Measurements from ENCODE around the gene CLEC10A. TPM values are rescaled to one million over a fixed set of nuclear protein-coding genes. Genes with fewer than 3 reads are reported as not detected.

The CLEC10A gene
- total RNA-seq, 4 donors from 2014 or later = 1.5 to 3.5 TPM; not detected in 2

DNA sequence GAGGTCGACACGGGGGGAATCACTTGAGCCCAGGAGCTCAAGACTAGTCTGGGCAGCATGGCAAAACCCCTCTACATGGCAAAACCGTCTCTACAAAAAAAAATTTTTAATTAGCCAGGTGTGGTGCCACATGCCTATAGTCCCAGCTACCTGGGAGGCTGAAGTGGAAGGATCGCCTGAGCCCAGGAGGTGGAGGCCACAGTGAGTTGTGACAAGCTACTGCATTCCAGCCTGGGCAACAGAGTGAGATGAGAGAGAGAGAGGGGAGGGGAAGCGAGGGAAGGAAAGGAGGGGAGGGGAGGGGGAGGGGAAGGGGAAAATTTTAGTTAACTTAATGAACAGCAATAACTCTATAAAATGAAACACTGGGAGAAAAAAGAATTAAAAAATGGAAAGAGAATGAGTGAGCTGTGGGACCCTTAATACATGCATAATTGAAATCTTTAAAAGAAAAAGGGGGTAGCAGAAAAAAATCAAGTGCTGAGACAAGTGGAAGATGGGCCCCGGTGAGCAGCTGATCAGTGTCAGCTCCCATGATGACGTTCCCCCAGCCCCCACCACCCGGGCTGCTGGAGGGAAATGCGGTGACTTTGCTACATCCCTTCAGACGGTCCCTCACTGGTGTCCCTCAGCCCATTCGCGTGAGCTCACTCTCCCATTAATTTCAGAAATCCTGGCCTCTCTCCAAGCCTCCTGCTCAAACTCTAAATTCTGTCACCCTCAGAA is 31.9 kb upstream of the CLEC10A start:
- intact Hi-C loops (cut with DNase I; ENCODE audit: low total_unique reads) = no loop called here
- no peak for DNase-seq
- Histone ChIP-seq H3K36me3 (no peaks in the 10 kb centered on the region), H3K27ac (no peak overlapping the region), H3K27me3 (no peaks in the 10 kb centered on the region), H3K4me3 (no peak overlapping the region), H3K9me3 (no peaks in the 10 kb centered on the region), H3K4me1 (no peaks in the 10 kb centered on the region)
- TF ChIP-seq, protein P1, sequence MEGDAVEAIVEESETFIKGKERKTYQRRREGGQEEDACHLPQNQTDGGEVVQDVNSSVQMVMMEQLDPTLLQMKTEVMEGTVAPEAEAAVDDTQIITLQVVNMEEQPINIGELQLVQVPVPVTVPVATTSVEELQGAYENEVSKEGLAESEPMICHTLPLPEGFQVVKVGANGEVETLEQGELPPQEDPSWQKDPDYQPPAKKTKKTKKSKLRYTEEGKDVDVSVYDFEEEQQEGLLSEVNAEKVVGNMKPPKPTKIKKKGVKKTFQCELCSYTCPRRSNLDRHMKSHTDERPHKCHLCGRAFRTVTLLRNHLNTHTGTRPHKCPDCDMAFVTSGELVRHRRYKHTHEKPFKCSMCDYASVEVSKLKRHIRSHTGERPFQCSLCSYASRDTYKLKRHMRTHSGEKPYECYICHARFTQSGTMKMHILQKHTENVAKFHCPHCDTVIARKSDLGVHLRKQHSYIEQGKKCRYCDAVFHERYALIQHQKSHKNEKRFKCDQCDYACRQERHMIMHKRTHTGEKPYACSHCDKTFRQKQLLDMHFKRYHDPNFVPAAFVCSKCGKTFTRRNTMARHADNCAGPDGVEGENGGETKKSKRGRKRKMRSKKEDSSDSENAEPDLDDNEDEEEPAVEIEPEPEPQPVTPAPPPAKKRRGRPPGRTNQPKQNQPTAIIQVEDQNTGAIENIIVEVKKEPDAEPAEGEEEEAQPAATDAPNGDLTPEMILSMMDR (IDR thresholded peaks at IDR 0.05) = no peak
- no peak for TF ChIP-seq POLR2A (IDR thresholded peaks at IDR 0.05)

DNA sequence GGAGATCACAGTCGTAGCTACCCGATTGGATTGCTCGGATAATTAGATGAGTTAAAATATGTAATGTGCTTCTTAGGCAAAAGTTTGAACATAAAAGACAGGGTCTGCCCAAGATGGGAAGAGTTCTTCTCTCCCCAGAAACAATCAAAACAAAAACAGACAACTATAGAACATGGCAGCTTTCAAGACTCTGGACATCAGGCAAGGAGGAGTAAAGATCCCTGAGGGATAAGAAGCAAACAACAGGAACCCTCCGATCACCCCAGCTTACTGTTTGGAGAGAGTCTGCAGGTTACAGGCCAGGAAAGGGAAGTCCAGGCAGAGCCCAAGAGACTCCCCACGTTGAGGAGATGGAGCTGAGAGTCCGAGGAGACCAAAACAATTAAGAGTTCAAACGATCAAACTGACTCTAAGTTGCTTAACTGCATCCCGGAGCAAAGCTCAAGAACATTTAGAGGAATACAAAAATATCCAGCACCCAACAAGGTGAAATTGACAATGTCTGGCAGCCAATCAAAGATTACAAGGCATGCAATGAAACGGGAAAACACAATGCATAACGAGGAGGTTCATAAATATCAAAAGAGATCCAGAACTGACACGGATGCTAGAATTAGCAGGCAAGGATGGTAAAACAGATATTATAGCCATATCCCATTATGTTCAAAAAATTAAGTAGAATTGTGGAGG is 30.7 kb upstream of the CLEC10A start:
- no peaks in the 10 kb centered on the region for H3K4me1 ChIP-seq
- TF ChIP-seq, protein P1 (IDR thresholded peaks at IDR 0.05) = no peak
- TF ChIP-seq POLR2A (IDR thresholded peaks at IDR 0.05) = no peak
- intact Hi-C loops (cut with DNase I; ENCODE audit: low total_unique reads) = no loop called here
- H3K27ac ChIP-seq = no peak overlapping the region
- no peaks in the 10 kb centered on the region for H3K9me3 ChIP-seq
- H3K36me3 ChIP-seq = no peaks in the 10 kb centered on the region
- H3K27me3 ChIP-seq = no peaks in the 10 kb centered on the region
- DNase-seq = no peak
- no peak overlapping the region for H3K4me3 ChIP-seq

DNA sequence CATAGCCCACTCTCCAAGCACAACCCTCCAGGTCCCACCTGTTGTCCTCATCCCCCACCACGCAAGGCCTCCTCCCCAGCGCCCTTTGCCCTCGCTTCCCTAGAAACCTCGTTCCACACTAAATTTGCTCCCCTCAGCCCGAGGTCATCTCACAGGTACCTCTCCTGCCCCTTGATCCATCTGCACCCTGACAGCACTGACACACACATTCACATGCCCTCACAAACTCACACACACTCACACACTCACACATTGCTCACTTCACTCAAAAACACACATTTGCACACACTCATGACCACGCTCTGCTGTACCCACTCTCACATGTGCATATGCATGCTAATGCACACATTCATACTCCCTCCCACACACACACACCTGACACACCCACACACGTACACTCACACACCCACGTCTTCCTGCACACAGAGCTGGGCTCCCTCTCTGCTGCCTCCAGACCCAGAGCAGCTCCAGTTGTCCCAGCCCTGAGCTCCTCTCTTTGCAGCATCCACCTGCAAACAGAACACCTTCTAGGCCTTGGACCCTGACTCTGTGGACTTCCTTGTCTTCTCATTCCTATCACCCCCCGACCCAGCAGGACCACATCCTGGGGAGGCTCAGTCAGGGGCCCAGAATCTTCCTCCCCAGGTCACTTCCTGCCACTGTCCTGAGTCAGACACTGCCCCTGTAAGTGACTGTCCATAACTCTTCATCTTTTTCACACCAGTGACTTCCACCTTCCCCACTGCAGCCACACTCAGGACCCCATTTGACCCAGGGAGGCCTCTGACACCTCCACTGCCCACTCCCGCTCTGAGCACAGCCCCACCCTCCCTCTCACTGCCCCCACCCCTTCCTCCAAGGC is 29.6 kb upstream of the CLEC10A start:
- DNase-seq = no peak
- intact Hi-C loops (cut with DNase I; ENCODE audit: low total_unique reads) = no loop called here
- no peaks in the 10 kb centered on the region for H3K27me3 ChIP-seq

DNA sequence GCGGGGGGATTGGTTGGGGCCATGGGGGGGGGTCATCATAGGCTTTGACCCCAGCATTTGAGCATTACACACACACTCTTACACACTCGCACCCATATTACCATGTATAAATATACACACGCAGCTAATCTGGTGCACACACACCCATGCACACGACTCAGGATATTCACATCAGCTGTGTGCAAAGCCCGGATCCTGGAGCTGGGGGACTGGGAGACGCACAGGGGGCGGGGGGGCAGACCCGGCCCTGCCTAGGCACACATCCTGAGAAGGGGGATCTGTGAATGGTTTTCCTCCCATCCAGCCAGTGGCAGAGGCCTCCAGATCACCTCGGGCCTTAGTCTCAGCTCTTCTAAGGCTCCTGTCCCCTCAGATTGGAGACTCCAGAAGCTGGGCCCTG is 28.9 kb upstream of the CLEC10A start:
- Histone ChIP-seq H3K36me3 (no peaks in the 10 kb centered on the region), H3K9me3 (no peaks in the 10 kb centered on the region), H3K4me1 (no peaks in the 10 kb centered on the region), H3K27me3 (no peaks in the 10 kb centered on the region), H3K4me3 (no peak overlapping the region), H3K27ac (no peak overlapping the region)
- TF ChIP-seq POLR2A (IDR thresholded peaks at IDR 0.05) = no peak
- TF ChIP-seq, protein P1 (IDR thresholded peaks at IDR 0.05) = no peak
- intact Hi-C loops (cut with DNase I; ENCODE audit: low total_unique reads) = no loop called here
- no peak for DNase-seq

More for the DNA sequence above, 29.6 kb upstream of the CLEC10A start:
- H3K36me3 ChIP-seq = no peaks in the 10 kb centered on the region
- no peaks in the 10 kb centered on the region for H3K4me1 ChIP-seq
- H3K27ac ChIP-seq = no peak overlapping the region
- no peak overlapping the region for H3K4me3 ChIP-seq
- TF ChIP-seq POLR2A (IDR thresholded peaks at IDR 0.05) = no peak
- TF ChIP-seq, protein P1 (IDR thresholded peaks at IDR 0.05) = no peak
- H3K9me3 ChIP-seq = no peaks in the 10 kb centered on the region
